ENCODE data around the gene HMCN1.

Gene HMCN1

GRCh38 chr1:185825556-185825955 lies 91.4 kb downstream of the HMCN1 start:
- H3K4me3 ChIP-seq (ENCODE audit: low read length), result no peak overlapping the region
- peak; percentile 87 for DNase-seq (ENCODE audit: low read depth)
- TF ChIP-seq CTCF (conservative IDR thresholded peaks at IDR 0.05; ENCODE audit: low read length), result no peak

- peak; percentile 44 for DNase-seq (ENCODE audit: low read depth)
- no peak overlapping the region for H3K4me3 ChIP-seq (ENCODE audit: low read length)
- TF ChIP-seq CTCF (conservative IDR thresholded peaks at IDR 0.05; ENCODE audit: low read length), result no peak
These were observed 100.2 kb downstream of the HMCN1 start for GRCh38 chr1:185834371-185834905.

GRCh38 chr1:185835191-185835590 lies 101.0 kb downstream of the HMCN1 start:
- no peak overlapping the region for H3K4me3 ChIP-seq (ENCODE audit: low read length)
- no peak for TF ChIP-seq CTCF (conservative IDR thresholded peaks at IDR 0.05; ENCODE audit: low read length)
- no peak for DNase-seq (ENCODE audit: low read depth)

GRCh38 chr1:185837711-185838110 lies 103.5 kb downstream of the HMCN1 start:
- H3K4me3 ChIP-seq (ENCODE audit: low read length), result no peak overlapping the region

GRCh38 chr1:185838111-185838510 lies 103.9 kb downstream of the HMCN1 start:
- no peak for DNase-seq (ENCODE audit: low read depth)
- no peak overlapping the region for H3K4me3 ChIP-seq (ENCODE audit: low read length)
- no peak for TF ChIP-seq CTCF (conservative IDR thresholded peaks at IDR 0.05; ENCODE audit: low read length)

More at GRCh38 chr1:185837711-185838110, 103.5 kb downstream of the HMCN1 start:
- no peak for TF ChIP-seq CTCF (conservative IDR thresholded peaks at IDR 0.05; ENCODE audit: low read length)
- peak; percentile 57 for DNase-seq (ENCODE audit: low read depth)

GRCh38 chr1:185840880-185841279 lies 106.7 kb downstream of the HMCN1 start:
- no peak overlapping the region for H3K4me3 ChIP-seq (ENCODE audit: low read length)
- no peak for TF ChIP-seq CTCF (conservative IDR thresholded peaks at IDR 0.05; ENCODE audit: low read length)
- no peak for DNase-seq (ENCODE audit: low read depth)

GRCh38 chr1:185843297-185843869 lies 109.2 kb downstream of the HMCN1 start:
- TF ChIP-seq CTCF (conservative IDR thresholded peaks at IDR 0.05; ENCODE audit: low read length), result no peak
- DNase-seq (ENCODE audit: low read depth), result peak; percentile 41
- no peak overlapping the region for H3K4me3 ChIP-seq (ENCODE audit: low read length)
